Upper lobe of right lung (tissue), 1 donor: ENCODE results near the gene CMIP. TPM values are rescaled to one million over a fixed set of nuclear protein-coding genes. Genes with fewer than 3 reads are reported as not detected.

ENCODE experiments used
- ATAC-seq: fragments of 200-7000 bp; cut with Tn5 transposase; one replicate; pipeline ENCODE4 v1.9.1; 2020; ENCODE audit warnings: mild to moderate bottlenecking, moderate library complexity
- DNase-seq: peaks from one replicate; pipeline ENCODE4 v3.0.0-alpha.2; 2020
- H3K27ac ChIP-seq: fragments of 200-600 bp; one replicate; pipeline ENCODE4 v1.8.0; 2022
- H3K27me3 ChIP-seq: fragments of 200-600 bp; one replicate; pipeline ENCODE4 v1.8.0; 2022; ENCODE audit warnings: mild to moderate bottlenecking
- H3K36me3 ChIP-seq: fragments of 200-600 bp; one replicate; pipeline ENCODE4 v1.8.0; 2022
- H3K4me1 ChIP-seq: fragments of 200-600 bp; one replicate; pipeline ENCODE4 v1.8.0; 2022
- H3K4me3 ChIP-seq: fragments of 200-600 bp; one replicate; pipeline ENCODE4 v1.8.0; 2022; ENCODE audit warnings: mild to moderate bottlenecking
- H3K9me3 ChIP-seq: fragments of 200-600 bp; one replicate; pipeline ENCODE4 v1.8.0; 2022
- intact Hi-C: fragments of 100-400 bp; cut with DNase I; formaldehyde crosslinking; loops from one replicate; pipeline ENCODE4 v1.11.0; 2022
- total RNA-seq: library from RNA; stranded (reverse); fragmentation: NEBNext Ultra II Directional; extraction: Animal tissue kit (Norgen Biotek cat#: 25700); gene quantifications from one replicate; pipeline ENCODE4 v1.2.1, GENCODE V29; 2021
- TF ChIP-seq, protein P1 (sequence below): fragments of 200-600 bp; IDR thresholded peaks from one replicate; pipeline ENCODE4 v1.8.0; 2022; ENCODE audit warnings: antibody characterized with exemption
- donor health status: DM: no; HTN: yes; CAD: no; lungs with severe emphysema.

The CMIP gene
- total RNA-seq, 1 donor from 2014 or later = 73.8 TPM

DNA sequence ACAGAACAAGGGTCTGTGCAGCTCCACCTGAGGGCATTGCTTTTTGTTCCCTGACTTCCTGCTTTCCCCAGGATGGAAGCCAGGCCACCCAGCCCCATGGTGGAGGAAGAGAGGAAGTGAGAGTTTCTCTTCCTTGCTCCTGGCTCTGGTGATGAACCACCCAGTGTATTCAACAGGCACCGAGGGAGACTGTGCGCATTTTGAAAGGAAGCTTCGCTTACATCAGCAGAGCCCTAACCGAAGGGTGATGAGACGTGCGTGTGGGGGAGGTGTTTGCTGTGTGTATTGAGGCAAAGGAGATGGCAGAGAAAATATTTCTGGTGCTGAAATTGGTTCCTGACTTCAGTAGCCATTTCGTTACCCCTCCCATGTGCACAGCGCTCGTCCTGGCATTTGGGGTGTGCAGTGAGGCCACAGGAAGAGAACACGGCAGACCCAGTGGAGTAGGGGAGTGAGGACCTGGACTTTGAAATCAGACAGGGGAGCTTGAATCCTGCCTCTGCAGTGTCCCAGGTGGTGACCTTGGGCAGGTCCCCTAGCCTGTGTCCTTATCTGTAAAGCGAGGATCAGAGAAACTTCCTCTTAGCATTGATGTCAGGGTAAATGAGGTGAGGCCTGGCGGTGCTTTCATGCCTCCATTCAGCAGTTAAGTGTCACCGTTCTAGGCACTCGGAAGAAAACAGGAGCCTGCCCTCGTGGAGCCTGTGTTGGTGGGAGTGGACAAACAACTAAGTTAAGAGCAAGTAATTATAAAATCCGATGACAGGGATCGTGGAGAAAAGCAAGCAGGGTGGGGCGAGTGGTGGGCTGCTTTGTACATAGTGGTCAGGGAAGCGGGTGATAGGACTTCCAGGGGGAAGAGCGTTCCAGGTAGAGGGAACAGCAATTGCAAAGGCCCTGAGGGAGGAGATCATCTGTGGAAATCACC lies 7.4 kb downstream of the CMIP start:
- intact Hi-C loops = no loop called here
- Histone ChIP-seq H3K9me3 (no peaks in the 10 kb centered on the region), H3K4me1 (peaks cover 50% of the 10 kb centered on the region), H3K27ac (peak overlapping the region; percentile 47), H3K4me3 (no peak overlapping the region), H3K36me3 (peaks cover 6% of the 10 kb centered on the region), H3K27me3 (no peaks in the 10 kb centered on the region)
- TF ChIP-seq, protein P1, sequence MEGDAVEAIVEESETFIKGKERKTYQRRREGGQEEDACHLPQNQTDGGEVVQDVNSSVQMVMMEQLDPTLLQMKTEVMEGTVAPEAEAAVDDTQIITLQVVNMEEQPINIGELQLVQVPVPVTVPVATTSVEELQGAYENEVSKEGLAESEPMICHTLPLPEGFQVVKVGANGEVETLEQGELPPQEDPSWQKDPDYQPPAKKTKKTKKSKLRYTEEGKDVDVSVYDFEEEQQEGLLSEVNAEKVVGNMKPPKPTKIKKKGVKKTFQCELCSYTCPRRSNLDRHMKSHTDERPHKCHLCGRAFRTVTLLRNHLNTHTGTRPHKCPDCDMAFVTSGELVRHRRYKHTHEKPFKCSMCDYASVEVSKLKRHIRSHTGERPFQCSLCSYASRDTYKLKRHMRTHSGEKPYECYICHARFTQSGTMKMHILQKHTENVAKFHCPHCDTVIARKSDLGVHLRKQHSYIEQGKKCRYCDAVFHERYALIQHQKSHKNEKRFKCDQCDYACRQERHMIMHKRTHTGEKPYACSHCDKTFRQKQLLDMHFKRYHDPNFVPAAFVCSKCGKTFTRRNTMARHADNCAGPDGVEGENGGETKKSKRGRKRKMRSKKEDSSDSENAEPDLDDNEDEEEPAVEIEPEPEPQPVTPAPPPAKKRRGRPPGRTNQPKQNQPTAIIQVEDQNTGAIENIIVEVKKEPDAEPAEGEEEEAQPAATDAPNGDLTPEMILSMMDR = no peak
- peak; percentile 70 for ATAC-seq
- DNase-seq = no peak

DNA sequence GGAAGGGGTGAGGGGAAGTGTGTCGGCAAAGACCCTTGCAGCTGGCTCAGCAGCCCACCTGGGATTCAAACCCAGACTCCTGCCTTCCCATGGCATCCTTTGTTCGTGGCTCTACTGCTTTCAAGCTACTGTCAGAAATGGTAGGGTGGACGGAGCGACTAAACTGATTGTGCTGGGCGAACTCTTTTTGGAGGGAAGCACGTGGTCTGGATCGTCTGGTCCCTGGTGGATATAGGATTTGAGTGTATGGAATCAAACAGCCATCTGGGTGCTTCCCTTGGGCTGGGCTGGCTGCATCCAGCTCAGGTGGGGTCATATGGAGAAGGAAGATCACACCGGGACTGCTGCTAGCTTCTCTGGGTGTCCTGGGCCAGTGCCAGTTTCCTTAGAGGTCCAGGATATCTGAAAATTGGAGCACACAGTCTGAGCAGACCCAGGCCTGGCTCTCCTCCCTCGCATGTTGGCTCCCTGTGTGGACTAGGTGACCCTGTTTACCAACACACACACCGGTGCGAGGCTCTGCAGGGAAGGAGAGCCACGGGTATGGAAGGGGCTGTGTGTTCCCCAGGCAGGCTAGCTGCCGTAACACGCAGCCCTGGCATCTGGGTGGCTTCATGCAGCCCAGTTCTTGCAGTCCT lies 8.6 kb downstream of the CMIP start:
- H3K4me3 ChIP-seq = no peak overlapping the region
- no peaks in the 10 kb centered on the region for H3K9me3 ChIP-seq
- ATAC-seq (no peak), DNase-seq (no peak)
- intact Hi-C loops = no loop called here
- no peak overlapping the region for H3K27ac ChIP-seq
- no peaks in the 10 kb centered on the region for H3K27me3 ChIP-seq
- TF ChIP-seq, protein P1 = no peak
- H3K4me1 ChIP-seq = peaks cover 49% of the 10 kb centered on the region
- peaks cover 6% of the 10 kb centered on the region for H3K36me3 ChIP-seq

DNA sequence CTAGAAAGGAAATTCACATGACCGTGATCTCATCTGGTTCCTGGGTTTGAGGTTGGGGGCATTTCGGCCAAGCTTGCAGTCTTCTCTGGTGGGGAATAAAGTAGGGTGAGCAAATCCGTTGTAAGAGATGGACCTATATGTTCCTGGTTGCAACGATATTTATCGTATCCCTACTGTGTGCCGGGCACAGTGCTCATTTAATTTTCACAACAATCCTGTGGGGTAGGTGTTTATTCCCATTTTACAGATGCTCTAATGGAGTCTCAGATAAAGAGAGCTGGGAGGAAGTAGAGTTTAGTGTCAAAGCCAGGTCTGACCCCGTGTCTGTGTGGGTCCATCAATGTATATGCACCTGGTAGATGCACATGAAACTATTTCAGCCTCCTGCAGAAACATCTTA lies 9.4 kb downstream of the CMIP start:
- Histone ChIP-seq H3K27ac (no peak overlapping the region), H3K4me3 (no peak overlapping the region), H3K27me3 (no peaks in the 10 kb centered on the region), H3K9me3 (no peaks in the 10 kb centered on the region), H3K36me3 (peaks cover 6% of the 10 kb centered on the region), H3K4me1 (peaks cover 43% of the 10 kb centered on the region)
- TF ChIP-seq, protein P1 = no peak
- intact Hi-C loops = no loop called here
- no peak for DNase-seq
- ATAC-seq = no peak

DNA sequence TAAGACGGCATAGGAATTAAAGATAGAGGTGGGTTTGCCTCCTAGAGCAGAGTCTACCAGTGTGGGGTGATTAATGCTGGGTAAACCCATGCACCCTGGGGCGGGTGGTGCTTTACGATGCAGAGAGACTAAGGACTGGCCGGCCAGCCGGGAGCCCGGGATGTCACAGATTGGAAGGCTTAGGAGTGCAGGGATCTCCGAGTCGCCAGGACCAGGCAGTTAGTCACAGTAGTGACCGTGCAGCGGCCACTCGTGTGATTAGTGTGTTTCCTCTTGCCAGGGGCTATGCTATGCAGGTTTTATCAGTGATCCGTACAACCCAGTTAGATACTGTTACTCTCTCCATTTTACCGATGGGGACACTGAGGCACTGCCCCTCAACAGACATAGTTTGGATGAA lies 10.4 kb downstream of the CMIP start:
- intact Hi-C loops = no loop called here
- Histone ChIP-seq H3K4me1 (peaks cover 43% of the 10 kb centered on the region), H3K36me3 (peaks cover 6% of the 10 kb centered on the region), H3K9me3 (no peaks in the 10 kb centered on the region), H3K27me3 (no peaks in the 10 kb centered on the region), H3K4me3 (no peak overlapping the region), H3K27ac (no peak overlapping the region)
- TF ChIP-seq, protein P1 = no peak
- DNase-seq (no peak), ATAC-seq (no peak)

DNA sequence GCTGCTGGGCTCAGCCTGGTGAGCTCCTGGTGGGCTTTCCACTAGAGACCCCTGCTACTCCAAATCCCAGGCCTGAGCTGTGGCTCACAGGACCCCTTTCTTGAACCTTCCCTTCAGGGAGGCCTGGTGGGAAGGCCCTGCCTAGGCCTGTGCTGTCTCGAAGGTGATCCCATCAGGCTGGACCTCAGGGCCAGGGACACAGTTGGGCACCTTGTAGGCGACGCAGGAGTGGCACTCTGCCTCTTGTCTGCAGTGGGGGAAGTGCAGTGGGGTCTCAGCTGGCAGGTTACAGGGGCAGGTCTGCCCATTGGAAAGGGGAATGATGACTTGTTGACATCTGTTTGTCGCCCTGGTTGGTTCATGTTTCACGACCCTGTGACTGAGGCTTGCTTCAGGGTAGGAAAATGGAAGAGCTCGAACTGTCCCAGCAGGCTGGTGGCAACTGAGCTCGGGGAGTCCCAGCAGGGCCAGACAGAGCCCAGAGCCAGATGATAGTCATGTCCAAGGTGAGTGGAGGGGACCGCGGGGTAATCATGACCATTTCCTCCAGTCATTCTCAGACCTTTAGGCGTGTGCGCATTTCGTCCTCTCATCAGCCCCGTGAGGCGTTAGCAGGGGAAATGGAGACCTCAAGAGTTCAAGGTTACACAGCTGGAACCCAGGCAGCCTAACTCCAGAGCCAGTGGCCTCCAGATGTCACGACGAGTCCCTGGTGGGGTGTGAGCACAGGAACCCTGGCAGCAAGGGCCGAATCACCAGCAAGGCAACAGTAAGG lies 11.3 kb downstream of the CMIP start:
- H3K9me3 ChIP-seq = no peaks in the 10 kb centered on the region
- intact Hi-C loops = no loop called here
- ATAC-seq = no peak
- TF ChIP-seq, protein P1 = no peak
- no peak overlapping the region for H3K27ac ChIP-seq
- DNase-seq = no peak
- no peaks in the 10 kb centered on the region for H3K27me3 ChIP-seq
- H3K4me1 ChIP-seq = peaks cover 50% of the 10 kb centered on the region
- H3K4me3 ChIP-seq = no peak overlapping the region
- peaks cover 6% of the 10 kb centered on the region for H3K36me3 ChIP-seq
